Measurements from ENCODE around the gene MARK3.

Gene MARK3

GRCh38 chr14:103533137-103533998 is 148.2 kb downstream of the MARK3 start:
- in situ Hi-C loops (cut with MboI; ENCODE audit: low sequenced_read_pairs) = loop anchor here (25.0 kb wide), 1 partner anchor 446 kb away; the partner anchor contains the start of genes EXOC3L4 and LBHD2

- in situ Hi-C loops (cut with MboI; ENCODE audit: low sequenced_read_pairs) = loop anchor here (25.0 kb wide), 1 partner anchor 447 kb away; the partner anchor contains the start of genes EXOC3L4 and LBHD2
Observed at GRCh38 chr14:103533999-103534575, 148.9 kb downstream of the MARK3 start.

GRCh38 chr14:103534576-103535061 is 149.4 kb downstream of the MARK3 start:
- in situ Hi-C loops (cut with MboI; ENCODE audit: low sequenced_read_pairs) = loop anchor here (25.0 kb wide), 1 partner anchor 447 kb away; the partner anchor contains the start of genes EXOC3L4 and LBHD2

- in situ Hi-C loops (cut with MboI; ENCODE audit: low sequenced_read_pairs) = loop anchor here (25.0 kb wide), 1 partner anchor 448 kb away; the partner anchor contains the start of genes EXOC3L4 and LBHD2
Observed at GRCh38 chr14:103535081-103535890, 150.1 kb downstream of the MARK3 start.

DNA sequence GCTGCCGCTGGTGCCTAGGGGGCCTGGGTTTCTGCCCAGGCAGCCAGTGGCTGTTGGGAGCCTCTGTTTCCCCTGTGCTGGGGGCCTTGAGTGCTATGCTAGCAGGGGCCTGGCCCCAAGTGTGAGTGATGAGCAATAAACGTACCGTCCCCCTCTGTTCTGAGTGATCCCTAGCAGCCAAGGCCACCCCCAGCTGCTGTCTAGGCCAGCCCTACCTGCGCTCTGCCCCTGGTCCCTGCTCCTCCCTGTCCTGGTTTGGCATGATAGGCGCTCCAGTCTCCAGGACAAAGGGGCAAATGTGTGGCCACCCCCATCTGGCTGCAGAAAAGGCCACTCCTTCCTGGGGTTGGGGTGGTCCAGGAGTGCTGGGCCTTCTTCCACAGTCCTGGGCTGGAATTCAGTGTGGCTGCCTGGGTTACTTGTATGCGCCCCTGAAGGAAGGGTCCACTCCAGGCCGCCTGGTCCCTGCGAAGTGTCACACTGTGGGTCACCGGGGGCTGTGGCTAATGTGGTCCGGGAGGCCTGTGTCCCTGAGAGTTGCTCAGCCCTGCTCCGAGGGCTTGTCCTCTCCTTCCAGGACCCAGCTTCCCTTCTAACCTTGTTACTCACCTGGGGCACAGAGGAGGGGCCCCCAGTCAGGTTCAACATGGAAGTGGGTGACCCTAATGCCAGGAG is 150.8 kb downstream of the MARK3 start:
- in situ Hi-C loops (cut with MboI; ENCODE audit: low sequenced_read_pairs) = loop anchor here (25.0 kb wide), 1 partner anchor 449 kb away; the partner anchor contains the start of genes EXOC3L4 and LBHD2

DNA sequence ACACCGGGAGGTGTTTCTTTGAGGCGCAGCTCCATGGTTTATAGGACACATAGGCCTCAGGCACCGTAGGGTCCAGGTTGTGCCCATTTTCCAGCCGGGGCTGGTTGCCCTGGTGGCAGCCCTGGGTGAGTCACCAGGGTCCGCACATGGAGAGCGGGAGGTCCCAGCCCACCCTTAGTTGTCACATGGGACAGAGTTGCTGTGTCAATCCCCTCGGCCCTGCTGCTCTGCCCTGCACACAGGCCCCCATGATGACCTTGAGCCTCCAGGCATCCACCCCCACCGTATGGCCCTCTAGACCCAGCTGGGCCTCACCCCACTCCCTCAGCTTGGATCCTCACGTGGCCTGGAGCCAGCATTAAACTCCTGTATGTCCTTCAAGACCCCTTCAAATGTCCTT is 151.5 kb downstream of the MARK3 start:
- in situ Hi-C loops (cut with MboI; ENCODE audit: low sequenced_read_pairs) = loop anchor here (25.0 kb wide), 1 partner anchor 449 kb away; the partner anchor contains the start of genes EXOC3L4 and LBHD2

DNA sequence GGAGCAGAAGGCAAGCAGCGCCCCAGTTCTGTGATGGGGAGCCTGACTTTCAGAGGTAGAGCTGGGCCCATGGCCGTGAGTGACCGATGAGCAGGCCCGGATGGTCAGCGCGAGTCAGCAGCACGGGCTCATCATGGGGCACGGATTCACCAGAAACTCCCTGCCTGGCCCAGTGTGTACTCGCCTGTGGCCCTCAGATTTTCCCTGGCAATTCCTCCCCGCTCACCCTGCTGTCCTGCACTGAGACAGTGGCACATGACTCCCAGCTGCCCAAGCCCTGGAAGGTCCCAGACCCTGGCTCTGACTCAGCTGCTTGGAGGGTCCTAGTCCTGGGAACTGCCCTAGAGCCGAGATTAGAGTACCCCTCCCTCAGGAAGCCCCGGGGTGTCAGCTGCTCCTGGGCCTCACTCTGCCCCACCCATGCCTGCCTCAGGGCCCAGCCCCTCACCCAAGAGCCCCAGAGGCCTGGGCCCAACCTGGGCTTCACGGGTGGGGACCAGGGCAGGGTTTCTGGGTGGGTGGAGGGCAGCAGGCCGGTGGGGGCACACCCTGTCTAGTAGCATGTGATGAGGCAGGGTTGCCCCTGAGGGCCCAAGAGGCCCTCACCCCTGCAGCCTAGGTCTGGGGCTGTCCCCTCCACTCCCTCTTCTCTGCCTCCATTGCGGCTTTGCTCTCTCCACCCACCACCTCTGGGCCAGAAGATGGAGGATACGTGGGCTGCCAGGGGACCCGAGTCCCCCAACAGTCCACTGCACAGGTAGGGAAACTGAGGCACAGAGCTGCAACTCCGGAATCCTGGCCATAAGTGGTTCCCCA is 152.2 kb downstream of the MARK3 start:
- in situ Hi-C loops (cut with MboI; ENCODE audit: low sequenced_read_pairs) = loop anchor here (25.0 kb wide), 1 partner anchor 450 kb away; the partner anchor contains the start of genes EXOC3L4 and LBHD2

- in situ Hi-C loops (cut with MboI; ENCODE audit: low sequenced_read_pairs) = loop anchor here (25.0 kb wide), 1 partner anchor 451 kb away; the partner anchor contains the start of genes EXOC3L4 and LBHD2
Observed at GRCh38 chr14:103538291-103539055, 153.3 kb downstream of the MARK3 start.

GRCh38 chr14:103539056-103539825 is 154.0 kb downstream of the MARK3 start:
- in situ Hi-C loops (cut with MboI; ENCODE audit: low sequenced_read_pairs) = loop anchor here (25.0 kb wide), 1 partner anchor 452 kb away; the partner anchor contains the start of genes EXOC3L4 and LBHD2

GRCh38 chr14:103540821-103541708 is 155.8 kb downstream of the MARK3 start:
- in situ Hi-C loops (cut with MboI; ENCODE audit: low sequenced_read_pairs) = loop anchor here (25.0 kb wide), 1 partner anchor 454 kb away; the partner anchor contains the start of genes EXOC3L4 and LBHD2

- in situ Hi-C loops (cut with MboI; ENCODE audit: low sequenced_read_pairs) = loop anchor here (25.0 kb wide), 1 partner anchor 455 kb away; the partner anchor contains the start of genes EXOC3L4 and LBHD2
Observed at GRCh38 chr14:103541709-103542604, 156.7 kb downstream of the MARK3 start.

GRCh38 chr14:103542605-103543088 is 157.4 kb downstream of the MARK3 start:
- in situ Hi-C loops (cut with MboI; ENCODE audit: low sequenced_read_pairs) = loop anchor here (25.0 kb wide), 1 partner anchor 455 kb away; the partner anchor contains the start of genes EXOC3L4 and LBHD2

GRCh38 chr14:103543140-103543539 is 157.9 kb downstream of the MARK3 start:
- in situ Hi-C loops (cut with MboI; ENCODE audit: low sequenced_read_pairs) = loop anchor here (25.0 kb wide), 1 partner anchor 456 kb away; the partner anchor contains the start of genes EXOC3L4 and LBHD2

GRCh38 chr14:103543721-103544387 is 158.6 kb downstream of the MARK3 start:
- in situ Hi-C loops (cut with MboI; ENCODE audit: low sequenced_read_pairs) = loop anchor here (25.0 kb wide), 1 partner anchor 457 kb away; the partner anchor contains the start of genes EXOC3L4 and LBHD2
